Neutrophil (primary cell): ENCODE data around the gene PERM1.

Source experiments
- H3K27ac ChIP-seq: fragments of 200-600 bp; sonication (generic); 2 replicates; pipeline ENCODE4 v1.5.1; 2016; ENCODE audit warnings: mild to moderate bottlenecking, moderate library complexity
- H3K27me3 ChIP-seq: fragments of 200-600 bp; sonication (generic); 2 replicates; pipeline ENCODE4 v1.6.0; 2016; ENCODE audit warnings: mild to moderate bottlenecking
- H3K36me3 ChIP-seq: fragments of 200-600 bp; sonication (generic); 2 replicates; pipeline ENCODE4 v1.5.1; 2017
- H3K4me1 ChIP-seq, 2 experiments: fragments of 200-600 bp in 1 of 2; sonication (generic) in 1 of 2; 1 replicate in 1 of 2; 2 replicates in 1 of 2; pipeline versions ENCODE4 v1.5.1 to v1.6.1; 2013 to 2016; ENCODE audit warnings: low read depth in 1 of 2, low read length in 1 of 2, mild to moderate bottlenecking in 1 of 2, moderate library complexity in 1 of 2; ENCODE audit not compliant: control insufficient read depth in 1 of 2, insufficient read depth in 1 of 2
- H3K4me3 ChIP-seq, 2 experiments: fragments of 200-600 bp in 1 of 2; sonication (generic) in 1 of 2; 1 replicate in 1 of 2; 2 replicates in 1 of 2; pipeline ENCODE4 v1.5.1; 2013 to 2016; ENCODE audit warnings: low read depth in 1 of 2, low read length in 1 of 2, mild to moderate bottlenecking in 1 of 2, moderate library complexity in 1 of 2
- H3K9me3 ChIP-seq: fragments of 200-600 bp; sonication (generic); 2 replicates; pipeline ENCODE4 v1.5.1; 2016
- CTCF ChIP-seq: fragments of 200-600 bp; sonication (generic); IDR thresholded peaks from 2 replicates; pipeline ENCODE4 v1.5.1; 2016; ENCODE audit warnings: antibody characterized with exemption

The PERM1 gene

GRCh38 chr1:944341-945325, 37.3 kb downstream of the PERM1 start:
- peaks cover 0 to 23% of the 10 kb centered on the region in 2 experiments for H3K4me1 ChIP-seq
- no peak overlapping the region for H3K4me3 ChIP-seq
- no peak overlapping the region for H3K27ac ChIP-seq

GRCh38 chr1:943545-944340, 38.1 kb downstream of the PERM1 start:
- no peak overlapping the region for H3K27ac ChIP-seq
- no peak overlapping the region for H3K4me3 ChIP-seq
- TF ChIP-seq CTCF: no peak
- H3K4me1 ChIP-seq: peaks cover 0 to 23% of the 10 kb centered on the region in 2 experiments
- peaks cover 53% of the 10 kb centered on the region for H3K27me3 ChIP-seq
- no peaks in the 10 kb centered on the region for H3K9me3 ChIP-seq
- H3K36me3 ChIP-seq: peaks cover 47% of the 10 kb centered on the region

More at GRCh38 chr1:944341-945325, 37.3 kb downstream of the PERM1 start:
- Histone ChIP-seq H3K36me3 (peaks cover 56% of the 10 kb centered on the region), H3K27me3 (peaks cover 44% of the 10 kb centered on the region), H3K9me3 (no peaks in the 10 kb centered on the region)
- TF ChIP-seq CTCF: no peak

GRCh38 chr1:942864-943533, 38.9 kb downstream of the PERM1 start:
- Histone ChIP-seq H3K4me3 (no peak overlapping the region), H3K4me1 (peaks cover 0 to 23% of the 10 kb centered on the region in 2 experiments), H3K27me3 (peaks cover 61% of the 10 kb centered on the region), H3K27ac (no peak overlapping the region), H3K9me3 (no peaks in the 10 kb centered on the region), H3K36me3 (peaks cover 40% of the 10 kb centered on the region)
- TF ChIP-seq CTCF: no peak

GRCh38 chr1:942411-942821, 39.5 kb downstream of the PERM1 start:
- TF ChIP-seq CTCF: no peak
- no peak overlapping the region for H3K4me3 ChIP-seq
- H3K36me3 ChIP-seq: peaks cover 34% of the 10 kb centered on the region
- H3K27ac ChIP-seq: no peak overlapping the region
- no peaks in the 10 kb centered on the region for H3K9me3 ChIP-seq
- peaks cover 0 to 23% of the 10 kb centered on the region in 2 experiments for H3K4me1 ChIP-seq
- peaks cover 66% of the 10 kb centered on the region for H3K27me3 ChIP-seq
